T-helper 1 cell treated with Interleukin-12 subunit alpha and Interleukin-12 subunit beta and Interleukin-4 antibody, amounts not matched to agents 30 ng/mL and 1 ng/mL, for 36 hours (primary cell): ENCODE measurements around the gene MLLT1. TPM values are rescaled to one million over a fixed set of nuclear protein-coding genes. Genes with fewer than 3 reads are reported as not detected.

Experiments
- intact Hi-C: fragments of 100-400 bp; cut with micrococcal nuclease; formaldehyde crosslinking; loops from one replicate; pipeline ENCODE4 v1.15.1; 2024
- total RNA-seq: library from RNA; stranded (reverse); gene quantifications from 2 replicates; pipeline ENCODE4 v1.2.3, GENCODE V29; 2022

The MLLT1 gene
- total RNA-seq, 1 donor from 2014 or later = 45.6 TPM

- intact Hi-C loops = no loop called here
Observed at GRCh38 chr19:6275170-6275744, 4.5 kb downstream of the MLLT1 start.

DNA sequence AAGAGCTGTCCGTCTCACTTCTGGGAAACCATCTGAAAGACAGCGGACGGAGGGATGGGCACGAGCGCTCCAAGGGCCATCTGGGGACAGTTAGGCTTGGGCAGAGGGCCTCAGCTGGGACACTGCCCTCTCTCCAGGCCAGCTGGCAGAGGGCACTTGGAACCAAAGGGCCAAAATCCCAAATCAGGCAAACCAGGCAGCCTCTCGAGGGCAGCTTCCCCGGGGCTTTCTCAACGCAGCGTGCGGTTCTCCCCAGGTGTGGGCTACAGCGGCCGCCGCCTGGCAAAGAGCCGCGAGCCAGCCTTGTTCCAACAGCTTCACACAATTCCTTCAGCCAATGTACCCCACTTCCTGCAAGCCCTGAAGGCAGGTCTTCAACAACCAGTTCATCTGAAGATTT is 5.0 kb downstream of the MLLT1 start:
- intact Hi-C loops = no loop called here

DNA sequence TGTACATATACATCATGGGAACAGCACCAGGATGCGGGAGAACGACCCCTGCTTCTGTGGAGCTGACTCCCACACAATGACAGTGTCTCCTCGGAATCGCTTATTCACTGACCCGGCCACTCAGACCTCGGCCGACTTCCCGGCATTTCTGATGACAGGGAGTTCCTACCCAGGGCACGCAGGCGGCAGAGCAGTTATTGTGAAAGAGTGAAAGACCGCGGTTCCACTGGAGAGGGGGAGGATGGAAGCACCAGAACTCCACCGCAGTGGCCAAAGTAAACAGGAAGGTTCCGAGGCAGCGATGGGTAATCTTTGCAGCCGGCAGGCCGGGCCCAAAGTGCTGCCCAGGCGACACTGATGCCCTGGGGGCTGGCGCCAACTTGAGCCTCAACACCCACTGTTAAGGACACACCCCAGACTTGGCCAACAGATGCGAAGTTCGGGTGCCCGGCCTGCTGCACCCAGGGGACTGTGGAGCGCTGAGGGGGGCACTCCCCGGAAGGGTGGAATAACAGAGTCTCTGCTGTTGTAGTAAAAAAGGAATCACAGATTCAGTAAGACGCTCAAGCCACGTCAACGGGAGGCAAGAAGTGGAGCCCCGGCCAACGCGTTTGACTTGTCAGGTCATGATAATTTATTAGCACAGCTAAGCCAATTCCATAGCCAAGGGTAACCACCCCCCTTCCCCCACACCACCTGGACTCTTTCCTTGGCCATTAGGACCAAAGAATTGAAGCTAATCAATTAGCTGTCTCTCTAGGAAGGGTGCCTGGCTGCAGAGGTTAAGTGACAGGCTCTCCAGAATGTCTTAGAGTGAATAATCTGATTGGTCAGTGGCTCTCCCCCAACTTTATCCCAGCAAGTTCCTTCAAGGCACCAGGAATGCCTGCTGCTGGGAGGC is 5.8 kb downstream of the MLLT1 start:
- intact Hi-C loops = no loop called here

- intact Hi-C loops = no loop called here
Observed at GRCh38 chr19:6272913-6273600, 6.7 kb downstream of the MLLT1 start.

- intact Hi-C loops = no loop called here
Observed at GRCh38 chr19:6272411-6272791, 7.4 kb downstream of the MLLT1 start.

DNA sequence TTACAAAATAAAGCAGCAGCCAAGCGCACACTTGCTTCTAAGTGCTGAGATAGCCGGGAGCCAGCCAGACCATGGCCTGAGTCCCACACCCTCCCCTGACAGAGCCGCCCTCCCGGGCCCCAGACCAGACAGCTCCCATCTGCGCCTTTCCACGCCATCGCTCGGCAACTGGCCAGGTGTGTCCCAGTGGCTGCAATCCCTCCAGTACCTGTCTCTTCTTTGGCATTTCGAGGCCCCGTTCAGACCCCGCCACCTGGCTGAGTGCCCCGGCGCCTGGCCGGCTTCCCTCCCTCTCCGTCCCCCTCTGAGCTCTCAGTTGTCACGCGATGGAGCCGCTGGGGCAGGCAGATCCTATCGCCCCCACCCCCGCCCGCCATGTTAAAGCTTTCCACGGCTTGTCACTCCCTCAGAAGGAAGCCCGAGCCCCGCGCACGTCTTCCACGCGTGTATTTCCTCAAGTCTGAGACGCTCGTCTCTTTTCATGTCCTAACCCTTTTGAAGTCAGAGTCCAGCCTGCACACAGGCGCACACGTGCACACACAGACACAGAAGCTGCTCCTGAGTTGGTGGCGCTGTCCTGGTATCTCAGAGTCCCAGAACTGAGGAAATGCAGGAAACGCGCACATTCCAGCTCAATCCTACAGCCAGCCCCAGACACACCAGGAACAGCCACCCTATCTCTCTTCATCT is 7.9 kb downstream of the MLLT1 start:
- intact Hi-C loops = no loop called here

- intact Hi-C loops = no loop called here
Observed at GRCh38 chr19:6271251-6271650, 8.5 kb downstream of the MLLT1 start.

DNA sequence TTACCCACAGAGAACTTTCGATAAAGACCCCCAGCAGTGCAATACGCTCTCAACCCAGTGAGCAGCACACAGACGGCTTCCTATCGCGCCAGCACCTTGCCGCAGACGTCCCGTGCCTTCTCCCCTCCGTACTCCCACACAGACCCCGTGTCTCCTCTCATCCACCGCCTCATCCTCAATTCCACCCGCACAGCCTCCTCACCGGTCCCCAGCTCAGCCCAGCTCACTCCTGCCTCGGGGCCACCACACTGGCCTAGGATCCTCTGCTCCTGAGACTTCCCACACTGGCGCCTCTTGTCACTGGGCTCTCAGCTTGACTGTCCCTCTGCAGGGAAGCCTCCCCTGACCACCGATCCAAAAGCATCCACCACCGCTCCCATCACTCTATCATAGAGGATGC is 9.0 kb downstream of the MLLT1 start:
- intact Hi-C loops = no loop called here

GRCh38 chr19:6270076-6270745 is 9.6 kb downstream of the MLLT1 start:
- intact Hi-C loops = no loop called here

- intact Hi-C loops = no loop called here
Observed at GRCh38 chr19:6269101-6269886, 10.5 kb downstream of the MLLT1 start.

GRCh38 chr19:6268382-6268771 is 11.4 kb downstream of the MLLT1 start:
- intact Hi-C loops = no loop called here

DNA sequence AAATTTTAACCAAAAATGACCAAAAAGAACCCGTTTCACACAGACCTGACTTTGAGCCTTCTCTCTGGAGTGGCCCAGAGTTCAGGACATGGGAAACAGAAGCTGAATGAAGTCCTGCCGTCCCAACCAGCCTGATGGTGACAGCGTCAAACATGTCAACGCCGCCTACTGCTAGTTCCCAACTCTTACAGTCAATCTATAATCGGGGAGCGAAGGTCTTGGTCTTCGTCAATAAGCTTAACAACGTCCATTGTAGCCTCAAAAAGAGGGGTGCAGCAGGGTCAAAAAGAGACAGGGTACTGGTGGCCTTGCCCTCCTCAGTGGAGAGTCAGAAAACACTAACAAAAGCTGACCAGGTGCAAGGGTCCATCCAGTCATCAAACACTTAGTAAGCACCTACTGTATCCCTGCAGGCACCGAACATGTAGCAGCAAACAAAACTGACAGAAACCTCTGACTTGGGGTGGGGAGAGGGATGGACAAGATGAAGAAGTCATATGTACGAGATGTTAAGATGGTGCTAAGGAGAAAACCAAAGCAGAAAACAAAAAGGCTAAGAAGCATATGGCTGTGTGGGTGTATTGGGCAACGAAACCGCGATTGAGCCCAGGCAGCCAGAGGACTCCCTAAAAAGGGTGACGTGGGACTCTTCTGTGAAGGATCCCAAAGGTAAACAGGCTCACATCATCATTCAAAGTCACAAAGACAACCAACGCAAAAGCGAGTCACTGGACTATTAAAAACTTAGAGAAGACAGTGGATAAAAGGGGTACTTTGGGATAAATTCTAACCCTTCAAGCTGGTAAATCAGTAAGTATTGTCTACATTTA is 12.0 kb downstream of the MLLT1 start:
- intact Hi-C loops = no loop called here

DNA sequence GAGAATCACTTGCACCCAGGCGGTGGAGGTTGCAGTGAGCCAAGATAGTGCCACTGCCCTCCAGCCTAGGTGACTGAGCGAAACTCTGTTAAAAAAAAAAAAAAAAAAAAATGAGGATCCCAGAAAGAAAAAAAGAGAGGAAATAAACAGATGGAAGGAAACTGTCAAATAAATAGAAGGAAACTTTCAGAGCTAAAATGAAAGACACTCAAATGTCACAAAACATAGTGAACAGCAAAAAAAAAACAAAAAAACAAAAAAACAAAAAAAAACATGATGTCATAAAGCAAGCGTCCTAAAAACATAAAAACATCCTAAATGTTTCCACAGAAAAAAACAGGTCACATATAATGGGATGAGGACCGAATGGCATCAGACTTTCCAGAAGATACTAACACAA is 15.0 kb downstream of the MLLT1 start:
- intact Hi-C loops = no loop called here

DNA sequence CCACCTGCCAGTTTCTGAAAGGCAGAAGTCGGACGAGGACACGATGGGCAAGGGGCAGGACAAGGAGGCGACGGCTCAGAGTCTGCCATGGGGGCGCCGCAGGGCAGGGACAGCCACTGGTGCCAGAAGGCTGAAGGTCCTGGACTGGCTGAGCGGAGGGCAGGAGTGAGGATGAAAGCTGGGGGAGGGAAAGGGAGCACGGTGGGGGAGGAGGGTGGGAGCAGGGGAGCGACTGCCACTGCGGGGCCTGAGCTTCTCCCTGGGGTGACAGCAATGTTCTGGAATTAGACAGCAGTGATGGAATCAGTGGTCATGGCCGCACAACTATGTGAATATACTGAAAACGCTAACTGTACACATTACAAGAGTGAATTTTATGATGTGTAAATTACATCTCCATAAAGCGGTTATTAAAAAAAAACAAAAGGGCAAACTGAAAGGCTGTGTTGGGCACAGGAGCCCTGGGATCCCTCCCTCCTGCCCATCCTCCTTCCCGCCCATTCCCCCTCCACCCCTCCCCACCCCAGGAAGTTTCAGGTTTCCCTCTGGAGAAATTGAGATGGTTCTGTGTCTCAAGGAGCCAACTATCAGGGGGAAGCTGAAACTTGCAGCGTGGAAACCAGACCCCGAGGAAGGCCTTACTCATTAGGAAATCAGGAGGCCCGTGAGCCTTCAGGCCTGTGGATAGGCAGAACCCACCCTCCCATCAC is 15.9 kb downstream of the MLLT1 start:
- intact Hi-C loops = no loop called here

- intact Hi-C loops = no loop called here
Observed at GRCh38 chr19:6263306-6263705, 16.5 kb downstream of the MLLT1 start.

- intact Hi-C loops = no loop called here
Observed at GRCh38 chr19:6262519-6262918, 17.3 kb downstream of the MLLT1 start.

- intact Hi-C loops = no loop called here
Observed at GRCh38 chr19:6261883-6262282, 17.9 kb downstream of the MLLT1 start.

DNA sequence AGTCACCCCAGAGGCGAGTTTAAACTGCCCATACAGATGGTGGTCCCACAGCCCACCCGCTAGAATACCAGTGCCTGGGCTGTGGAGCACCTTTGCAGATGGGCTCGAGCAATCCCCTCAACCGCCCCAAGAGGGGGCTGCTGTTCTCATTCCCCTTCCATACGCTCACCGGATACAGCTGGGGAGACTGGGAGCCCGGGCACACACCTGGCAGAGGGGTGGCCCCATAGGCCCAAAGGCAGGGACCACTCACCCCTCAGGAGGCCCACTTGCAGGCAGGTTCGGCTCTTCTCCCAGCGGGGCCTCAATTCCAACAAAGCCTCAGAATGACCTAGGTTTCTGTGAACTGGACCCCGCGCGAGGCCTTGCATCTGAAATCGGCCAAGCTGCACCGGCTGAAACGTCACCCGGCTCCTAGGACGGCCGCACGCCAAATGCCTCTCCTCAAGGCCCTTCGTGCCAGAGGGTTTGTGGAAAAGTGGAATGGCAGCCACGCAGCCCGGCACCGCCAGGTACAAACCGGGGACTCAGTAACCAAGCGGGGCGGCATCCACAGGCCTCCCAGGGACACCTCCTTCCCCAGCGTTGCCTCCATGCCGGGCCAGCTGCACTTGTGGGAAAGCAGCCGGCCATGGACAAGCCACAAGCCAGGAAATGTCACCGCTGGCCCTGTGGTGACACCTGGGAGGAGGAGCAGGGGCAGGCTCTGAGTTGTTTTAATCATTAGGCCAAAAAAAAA is 18.7 kb downstream of the MLLT1 start:
- intact Hi-C loops = no loop called here
